Measurements from ENCODE around the gene FAU. TPM values are rescaled to one million over a fixed set of nuclear protein-coding genes. Genes with fewer than 3 reads are reported as not detected.

FAU gene
- total RNA-seq, 4 donors from 2014 or later, result 161 to 5,220 (median 1,903) TPM

GRCh38 chr11:65111744-65112545, 10.0 kb downstream of the FAU start, which contains the start of gene TM7SF2:
Gene TM7SF2, plus strand, starts transcription at chr11:65111872. Its CDS starts 144 bp downstream, at chr11:65112016.
- no peaks in the 10 kb centered on the region for H3K9me3 ChIP-seq
- DNase-seq, result peak; percentile 93 to 95
- intact Hi-C loops (cut with DNase I; ENCODE audit: low total_unique reads), result no loop called here
- no peaks in the 10 kb centered on the region for H3K36me3 ChIP-seq
- H3K4me3 ChIP-seq, result peak within 1 kb of the TSS; percentile 22 to 57
- H3K27me3 ChIP-seq, result no peaks in the 10 kb centered on the region
- H3K4me1 ChIP-seq, result peaks cover 3 to 26% of the 10 kb centered on the region in 2 donors
- TF ChIP-seq POLR2A (IDR thresholded peaks at IDR 0.05) (peak; percentile 76 to 84), CTCF (IDR thresholded peaks at IDR 0.05) (peak in 1 of 4 experiments; percentile 10)
- H3K27ac ChIP-seq, result peak within 1 kb of the TSS; percentile 29 to 68

DNA sequence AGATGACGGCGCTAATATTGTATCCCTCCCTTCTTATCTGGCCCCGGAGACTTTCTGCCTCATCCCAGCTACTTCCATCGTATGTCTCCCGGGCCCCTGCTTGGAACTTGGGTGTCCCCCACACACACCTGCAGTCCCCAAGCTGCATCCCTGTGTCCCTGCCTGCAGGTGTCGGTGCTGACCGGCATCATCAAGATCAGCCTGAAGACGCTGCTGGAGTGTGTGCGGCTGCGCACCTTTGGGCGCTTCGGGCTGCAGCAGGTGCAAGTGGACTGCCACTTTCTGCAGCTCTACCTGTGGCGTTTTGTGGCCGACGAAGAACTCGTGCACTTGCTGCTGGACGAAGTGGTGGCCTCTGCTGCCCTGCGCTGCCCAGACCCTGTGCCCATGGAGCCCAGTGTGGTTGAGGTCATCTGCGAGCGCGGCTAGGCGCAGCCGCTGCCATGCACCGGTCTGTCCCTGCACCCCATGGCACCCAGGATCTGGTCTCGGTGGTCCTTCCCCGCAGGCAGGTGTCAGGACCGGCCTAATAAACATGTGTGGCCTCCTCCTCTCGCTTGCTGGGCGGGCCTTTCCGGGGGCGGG, 10.7 kb downstream of the FAU start:
- no peak for DNase-seq
- H3K9me3 ChIP-seq, result no peaks in the 10 kb centered on the region
- H3K27ac ChIP-seq, result no peak overlapping the region
- H3K27me3 ChIP-seq, result no peaks in the 10 kb centered on the region
- no peak overlapping the region for H3K4me3 ChIP-seq
- H3K4me1 ChIP-seq, result peaks cover 3 to 20% of the 10 kb centered on the region in 2 donors
- intact Hi-C loops (cut with DNase I; ENCODE audit: low total_unique reads), result no loop called here
- no peaks in the 10 kb centered on the region for H3K36me3 ChIP-seq
- TF ChIP-seq CTCF (IDR thresholded peaks at IDR 0.05) (no peak), POLR2A (IDR thresholded peaks at IDR 0.05) (no peak)

DNA sequence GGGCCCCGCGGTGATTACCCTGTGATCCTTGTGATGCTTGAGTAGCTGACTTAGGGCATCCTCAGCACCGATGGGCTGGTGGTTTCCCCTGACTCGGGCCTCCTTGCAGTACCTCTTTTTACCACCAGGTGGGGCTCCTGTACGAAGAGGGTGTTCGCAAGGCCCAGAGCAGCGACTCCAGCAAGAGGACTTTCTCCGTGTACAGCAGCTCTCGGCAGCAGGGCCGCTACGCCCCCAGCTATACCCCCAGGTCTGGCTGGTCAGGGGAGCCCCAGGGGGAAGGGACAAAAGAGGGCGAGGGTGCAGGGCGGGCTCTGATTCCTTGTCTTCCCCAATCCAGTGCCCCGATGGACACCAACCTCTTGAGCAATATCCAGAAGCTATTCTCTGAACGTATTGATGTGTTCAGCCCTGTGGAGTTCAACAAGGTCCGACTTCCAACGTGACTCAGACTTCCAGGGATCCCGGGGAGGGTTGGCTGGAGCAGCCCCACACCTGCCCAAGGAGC, 11.5 kb downstream of the FAU start:
- Histone ChIP-seq H3K4me3 (no peak overlapping the region), H3K9me3 (no peaks in the 10 kb centered on the region), H3K36me3 (no peaks in the 10 kb centered on the region), H3K27me3 (no peaks in the 10 kb centered on the region), H3K27ac (peak overlapping the region in 1 of 2 donors; percentile 44), H3K4me1 (peaks cover 3 to 16% of the 10 kb centered on the region in 2 donors)
- intact Hi-C loops (cut with DNase I; ENCODE audit: low total_unique reads), result no loop called here
- TF ChIP-seq POLR2A (IDR thresholded peaks at IDR 0.05), result no peak
- TF ChIP-seq CTCF (IDR thresholded peaks at IDR 0.05), result peak; percentile 96 to 99 (median 98)
- peak; percentile 87 to 88 for DNase-seq

DNA sequence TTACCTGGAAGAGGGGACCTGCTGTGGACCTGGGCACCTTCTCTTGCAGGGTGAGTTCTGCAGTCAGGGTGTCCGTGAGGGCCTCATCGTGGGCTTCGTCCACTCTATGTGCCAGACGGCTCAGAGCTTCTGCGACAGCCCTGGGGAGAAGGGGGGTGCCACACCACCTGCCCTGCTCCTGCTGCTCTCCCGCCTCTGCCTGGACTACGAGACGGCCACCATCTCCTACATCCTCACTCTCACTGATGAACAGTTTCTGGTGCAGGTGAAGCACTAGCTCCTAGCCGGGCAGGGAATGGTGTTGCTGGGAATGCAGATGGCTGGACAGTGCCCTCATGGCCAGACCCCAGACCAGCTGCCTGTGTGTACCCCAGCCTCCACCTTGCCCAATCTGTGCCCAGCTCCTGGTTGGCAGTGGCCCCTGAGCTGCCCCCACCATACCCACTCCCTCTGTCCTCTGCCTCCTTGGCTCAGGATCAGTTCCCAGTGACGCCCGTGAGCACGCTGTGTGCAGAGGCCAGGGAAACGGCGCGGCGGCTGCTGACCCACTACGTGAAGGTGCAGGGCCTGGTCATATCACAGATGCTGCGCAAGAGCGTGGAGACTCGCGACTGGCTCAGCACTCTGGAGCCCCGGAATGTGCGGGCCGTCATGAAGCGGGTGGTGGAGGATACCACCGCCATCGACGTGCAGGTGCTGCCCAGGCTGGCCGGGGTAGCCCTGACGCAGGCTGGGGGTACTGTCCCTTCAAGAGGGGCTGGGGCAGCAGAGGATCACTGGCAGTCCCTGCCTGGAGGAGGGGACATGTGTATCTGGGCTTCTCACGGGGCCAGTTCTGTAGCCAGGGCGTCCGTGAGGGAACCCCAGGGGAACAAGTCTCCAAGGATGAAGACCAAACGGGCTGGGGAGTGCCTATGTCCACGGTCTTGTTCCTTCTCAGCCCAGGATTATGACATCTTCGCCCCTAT, 12.4 kb downstream of the FAU start:
- H3K27me3 ChIP-seq, result no peaks in the 10 kb centered on the region
- H3K27ac ChIP-seq, result no peak overlapping the region
- H3K4me3 ChIP-seq, result no peak overlapping the region
- intact Hi-C loops (cut with DNase I; ENCODE audit: low total_unique reads), result no loop called here
- TF ChIP-seq POLR2A (IDR thresholded peaks at IDR 0.05) (no peak), CTCF (IDR thresholded peaks at IDR 0.05) (no peak)
- H3K9me3 ChIP-seq, result no peaks in the 10 kb centered on the region
- peaks cover 3 to 16% of the 10 kb centered on the region in 2 donors for H3K4me1 ChIP-seq
- no peaks in the 10 kb centered on the region for H3K36me3 ChIP-seq
- DNase-seq, result peak in 1 of 2 donors; percentile 33

Data from uterus (tissue), 4 donors.